Fibroblast of lung (primary cell): ENCODE results near the gene AGAP1.

Experiments
- EZH2 ChIP-seq: IDR thresholded peaks from 2 replicates; pipeline ENCODE4 v1.5.1; 2012; ENCODE audit warnings: low read length, control low read depth, mild to moderate bottlenecking; ENCODE audit errors: missing control alignments
- TF ChIP-seq, protein P1 (sequence below), 2 donors: IDR thresholded peaks in 1 of 2; conservative IDR thresholded peaks in 1 of 2; 1 replicate in 1 of 2; 2 replicates in 1 of 2; pipeline ENCODE4 v1.5.1; 2011 to 2012; ENCODE audit warnings: low read length in 2 of 2, control low read depth in 1 of 2, inconsistent platforms in 1 of 2, low read depth in 1 of 2, mild to moderate bottlenecking in 1 of 2

DNA sequence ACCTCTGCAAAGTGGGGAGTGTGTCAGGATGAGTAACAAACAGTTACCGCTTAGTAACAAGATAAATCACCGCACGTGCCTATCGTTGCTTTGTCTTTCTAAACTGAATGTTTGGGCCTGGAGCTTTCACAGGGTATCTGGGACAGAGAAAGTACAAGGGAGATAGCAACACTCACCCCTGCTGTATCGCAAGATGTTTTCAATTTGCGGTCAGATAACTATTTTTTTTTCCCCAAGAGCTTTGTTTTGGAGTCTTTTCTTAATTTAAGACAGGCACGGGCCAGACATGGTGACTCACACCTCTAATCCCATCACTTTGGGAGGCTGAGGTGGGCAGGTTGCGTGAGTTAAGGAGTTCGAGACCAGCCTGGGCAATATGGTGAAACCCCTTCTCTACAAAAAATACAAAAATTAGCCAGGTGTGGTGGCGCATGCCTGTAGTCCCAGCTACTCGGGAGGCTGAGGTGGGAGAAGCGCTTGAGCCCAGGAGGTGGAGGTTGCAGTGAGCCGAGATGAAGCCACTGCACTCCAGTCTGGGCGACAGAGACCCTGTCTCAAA lies 527.7 kb downstream of the AGAP1 start:
- TF ChIP-seq, protein P1, sequence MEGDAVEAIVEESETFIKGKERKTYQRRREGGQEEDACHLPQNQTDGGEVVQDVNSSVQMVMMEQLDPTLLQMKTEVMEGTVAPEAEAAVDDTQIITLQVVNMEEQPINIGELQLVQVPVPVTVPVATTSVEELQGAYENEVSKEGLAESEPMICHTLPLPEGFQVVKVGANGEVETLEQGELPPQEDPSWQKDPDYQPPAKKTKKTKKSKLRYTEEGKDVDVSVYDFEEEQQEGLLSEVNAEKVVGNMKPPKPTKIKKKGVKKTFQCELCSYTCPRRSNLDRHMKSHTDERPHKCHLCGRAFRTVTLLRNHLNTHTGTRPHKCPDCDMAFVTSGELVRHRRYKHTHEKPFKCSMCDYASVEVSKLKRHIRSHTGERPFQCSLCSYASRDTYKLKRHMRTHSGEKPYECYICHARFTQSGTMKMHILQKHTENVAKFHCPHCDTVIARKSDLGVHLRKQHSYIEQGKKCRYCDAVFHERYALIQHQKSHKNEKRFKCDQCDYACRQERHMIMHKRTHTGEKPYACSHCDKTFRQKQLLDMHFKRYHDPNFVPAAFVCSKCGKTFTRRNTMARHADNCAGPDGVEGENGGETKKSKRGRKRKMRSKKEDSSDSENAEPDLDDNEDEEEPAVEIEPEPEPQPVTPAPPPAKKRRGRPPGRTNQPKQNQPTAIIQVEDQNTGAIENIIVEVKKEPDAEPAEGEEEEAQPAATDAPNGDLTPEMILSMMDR (conservative IDR thresholded peaks at IDR 0.05 in 1 of 2, IDR thresholded peaks at IDR 0.05 in 1 of 2; ENCODE audit: low read depth in 1 of 2, low read length in 2 of 2), result no peak
- no peak for TF ChIP-seq EZH2
